Ureter (tissue), 1 donor: ENCODE measurements around the gene DST. TPM values are rescaled to one million over a fixed set of nuclear protein-coding genes. Genes with fewer than 3 reads are reported as not detected.

Source experiments
- DNase-seq: peaks from one replicate; pipeline ENCODE4 v3.0.0-alpha.2; 2020; ENCODE audit warnings: low spot score
- total RNA-seq: library from RNA; stranded (reverse); gene quantifications from one replicate; pipeline ENCODE4 v1.2.4, GENCODE V29; 2023
- donor health status: DM: yes; HTN: yes; CAD: no.

DST gene
- total RNA-seq, 1 donor from 2014 or later = 367 TPM

DNA sequence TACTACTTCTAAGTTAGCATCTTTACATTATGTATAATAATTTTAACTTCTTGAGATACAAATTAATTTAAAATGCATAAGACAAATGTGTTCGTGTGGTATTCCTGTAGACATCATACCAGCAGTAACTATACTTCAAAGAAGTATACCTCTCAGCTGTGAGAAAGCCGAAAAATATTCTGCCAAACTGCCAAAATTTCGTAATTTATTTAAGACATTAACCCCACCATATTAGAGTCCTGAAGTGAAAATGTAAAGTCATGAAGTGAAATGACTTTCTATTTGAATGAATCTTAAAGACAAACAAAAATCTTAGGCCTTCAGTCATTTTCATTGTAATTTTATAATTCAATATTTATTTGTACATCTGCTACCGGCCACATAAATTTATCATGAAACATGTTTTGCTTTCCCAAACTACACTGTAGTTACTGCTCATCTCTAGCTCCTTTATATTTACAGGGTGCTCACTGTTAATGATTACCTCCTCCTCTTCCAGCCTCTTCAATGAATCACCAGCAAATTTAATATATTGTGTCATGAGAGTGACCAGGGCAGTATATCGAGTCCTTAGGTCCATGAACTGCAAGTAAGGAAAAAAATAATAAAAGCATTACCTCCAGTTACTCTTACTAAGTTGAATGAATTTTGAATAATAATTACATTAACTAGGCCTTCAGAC lies 18.5 kb downstream of the DST start:
- no peak for DNase-seq

DNA sequence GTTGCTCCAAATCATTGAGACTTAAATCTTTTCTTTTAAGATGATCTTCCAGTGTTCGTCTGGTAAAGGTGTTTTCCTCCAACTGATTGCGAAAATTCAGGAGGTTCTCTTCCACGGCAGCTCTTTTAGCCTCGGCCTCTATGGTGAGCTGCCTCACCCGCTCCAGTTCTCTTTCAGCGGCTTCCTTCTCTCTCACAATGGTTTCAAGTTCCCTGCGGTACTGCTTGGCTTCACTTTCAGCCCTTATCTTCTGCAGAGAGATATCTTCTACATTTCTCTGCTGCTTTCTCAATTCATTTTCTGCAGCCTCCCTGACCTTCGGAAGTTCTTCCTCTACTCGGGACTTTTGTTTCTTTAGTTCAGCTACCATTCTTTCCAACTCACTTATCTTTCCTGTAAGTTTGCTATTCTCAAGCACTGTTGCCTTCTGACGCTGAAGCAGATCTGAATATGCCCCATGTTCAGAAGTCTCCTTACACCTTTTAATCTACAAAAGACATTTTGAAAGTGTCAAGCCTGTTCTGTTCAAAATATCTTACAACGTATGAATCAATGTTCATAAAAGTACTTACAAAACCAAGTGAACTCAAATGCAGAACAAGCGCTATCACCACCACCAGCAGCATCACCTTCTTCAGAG lies 22.3 kb downstream of the DST start:
- DNase-seq = no peak

DNA sequence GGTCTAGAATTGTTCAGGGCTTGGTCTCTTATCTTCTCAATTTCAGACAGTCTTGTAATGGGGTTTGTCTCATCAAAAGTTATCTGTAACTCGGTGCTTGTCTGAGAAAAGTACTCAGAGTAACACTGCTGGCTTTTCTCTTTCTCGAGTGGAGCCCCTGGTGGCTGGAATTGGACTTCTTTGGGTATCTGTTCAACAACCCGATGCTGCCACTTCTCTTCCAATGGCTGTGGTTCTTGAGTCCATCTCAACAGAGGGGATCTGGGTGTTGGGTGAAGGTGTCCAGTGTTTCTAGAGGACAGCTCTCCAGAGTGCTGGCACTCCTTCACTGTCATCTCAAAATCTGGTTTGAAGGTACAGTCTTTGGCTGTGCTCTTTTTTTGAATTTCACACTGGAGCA lies 24.6 kb downstream of the DST start:
- DNase-seq = no peak

DNA sequence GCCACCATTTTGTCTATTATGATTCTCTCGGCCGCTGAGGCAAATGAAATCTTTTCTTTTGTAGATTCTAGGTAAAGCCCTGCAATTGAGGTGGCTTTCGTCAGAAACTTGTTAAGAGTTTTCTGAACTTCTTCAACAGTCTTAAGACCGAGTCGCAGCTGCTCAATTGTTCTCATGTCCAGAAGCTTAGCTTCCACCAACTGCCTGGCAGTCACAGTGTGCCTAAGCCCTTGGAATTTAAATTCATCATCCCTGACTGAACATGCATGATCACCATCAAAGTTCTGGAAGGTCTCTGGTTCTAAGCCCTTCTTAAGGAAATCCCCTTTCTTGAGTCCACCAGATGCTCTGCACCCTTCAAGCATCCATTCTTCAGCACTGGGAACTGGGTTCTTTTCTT lies 25.7 kb downstream of the DST start:
- DNase-seq = no peak

DNA sequence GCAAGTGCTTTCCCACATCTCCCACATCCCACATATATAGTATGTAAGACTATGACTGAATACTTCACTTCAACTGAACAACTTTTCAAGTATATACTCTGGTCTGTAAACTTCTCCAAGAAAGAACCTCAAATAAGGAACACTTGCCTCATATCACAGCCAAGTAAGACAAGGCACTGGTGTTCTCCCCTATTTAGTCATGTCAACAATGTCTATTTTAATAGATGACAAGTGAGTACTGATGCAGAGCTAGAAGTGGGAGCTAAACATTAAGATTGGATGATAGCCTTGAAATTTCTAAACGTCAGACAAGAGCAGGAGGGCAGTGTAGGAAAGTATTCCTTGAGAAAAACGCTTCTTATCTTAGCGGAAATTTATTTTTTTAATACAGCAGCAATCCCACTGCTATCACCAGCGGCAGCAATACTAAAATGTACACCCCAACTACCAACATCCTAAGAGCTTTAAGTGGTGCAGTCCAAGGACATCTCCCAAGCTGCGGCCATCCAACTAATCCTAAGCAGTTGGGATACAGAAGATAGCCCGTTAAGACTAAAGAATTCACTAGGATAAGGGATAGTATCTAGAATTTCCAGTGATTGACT lies 29.3 kb downstream of the DST start:
- no peak for DNase-seq

DNA sequence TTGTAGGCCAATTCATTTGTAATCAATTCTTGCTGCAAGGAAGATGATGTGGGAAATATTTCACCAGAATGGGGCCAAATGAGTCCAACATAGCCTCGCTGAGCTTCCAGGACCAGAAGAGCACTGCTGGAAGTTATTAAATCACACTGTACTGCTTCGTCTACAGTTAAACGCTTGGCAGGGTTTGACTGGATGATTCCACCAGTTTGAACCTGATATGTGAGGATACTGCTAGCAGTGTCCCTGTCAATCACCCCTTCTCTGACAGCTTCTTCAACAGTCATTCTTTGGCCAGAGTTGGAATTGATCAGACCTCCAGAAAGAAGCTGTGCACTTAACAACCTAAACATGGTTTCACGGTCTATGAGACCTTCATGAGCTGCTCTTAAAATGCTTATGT lies 34.4 kb downstream of the DST start:
- no peak for DNase-seq

DNA sequence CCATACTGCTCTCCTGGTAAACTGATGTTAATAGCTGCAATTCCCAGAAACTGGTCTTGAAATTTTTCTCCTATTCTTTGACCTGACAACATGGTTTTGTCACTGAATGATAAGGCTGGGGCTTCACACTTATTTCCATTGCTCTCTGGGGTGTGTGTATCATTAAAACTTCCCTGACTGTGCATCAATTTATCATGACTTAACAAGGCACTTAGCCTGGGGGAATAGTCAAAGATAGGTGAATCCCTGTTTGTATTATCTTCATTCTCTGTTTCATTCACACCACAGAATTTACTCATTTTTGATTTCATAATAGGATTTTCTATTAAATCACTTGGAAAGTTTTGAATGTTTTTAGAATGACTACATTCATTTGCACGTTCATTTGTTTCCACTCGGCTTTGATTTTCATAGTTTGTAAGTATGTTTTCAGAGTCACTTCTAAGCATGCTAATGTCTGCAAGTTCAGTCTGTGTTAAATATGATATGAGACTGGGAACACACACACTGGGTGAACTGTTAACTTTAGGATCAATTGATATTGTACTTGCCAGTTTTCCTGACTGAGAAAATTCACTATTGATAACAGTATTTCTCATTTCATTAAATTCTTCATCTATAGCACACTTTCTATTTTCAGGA lies 35.5 kb downstream of the DST start:
- no peak for DNase-seq

DNA sequence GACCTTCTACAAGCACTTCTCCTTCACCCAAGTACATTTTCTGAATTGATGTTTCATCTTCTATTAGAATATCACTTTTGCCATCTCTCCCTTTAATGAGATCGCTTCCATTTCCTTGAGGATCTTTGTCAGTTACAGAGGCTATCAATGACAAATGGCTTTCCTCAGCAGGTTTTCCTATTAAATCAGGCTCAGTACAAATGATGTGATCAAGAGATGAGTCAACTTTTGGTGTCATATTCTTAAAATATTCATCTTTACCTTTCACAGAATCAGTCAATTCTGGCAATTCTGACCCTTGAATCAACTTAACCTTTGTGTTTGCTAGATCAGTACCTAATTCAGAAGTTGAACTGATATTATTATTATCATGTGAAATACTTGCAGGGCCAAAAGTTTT lies 37.3 kb downstream of the DST start:
- DNase-seq = no peak

DNA sequence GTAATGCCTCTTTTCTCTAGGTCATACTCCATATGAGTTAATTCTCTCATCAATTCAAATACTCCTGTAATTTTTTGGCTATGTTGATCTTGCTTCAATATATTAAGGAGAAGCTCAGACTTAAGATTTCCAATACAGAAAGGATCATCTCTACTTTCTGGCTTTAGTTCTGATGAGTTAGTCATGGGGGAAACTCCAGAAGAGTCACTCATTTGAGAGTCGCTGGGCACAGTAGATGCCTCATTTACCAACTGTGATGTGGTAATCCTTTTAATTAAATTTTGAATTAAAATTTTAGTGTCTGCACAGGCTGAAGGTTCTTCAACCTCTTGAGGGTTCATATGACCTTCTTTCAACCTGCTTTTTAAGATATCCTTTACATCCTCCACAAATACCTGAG lies 38.5 kb downstream of the DST start:
- no peak for DNase-seq

DNA sequence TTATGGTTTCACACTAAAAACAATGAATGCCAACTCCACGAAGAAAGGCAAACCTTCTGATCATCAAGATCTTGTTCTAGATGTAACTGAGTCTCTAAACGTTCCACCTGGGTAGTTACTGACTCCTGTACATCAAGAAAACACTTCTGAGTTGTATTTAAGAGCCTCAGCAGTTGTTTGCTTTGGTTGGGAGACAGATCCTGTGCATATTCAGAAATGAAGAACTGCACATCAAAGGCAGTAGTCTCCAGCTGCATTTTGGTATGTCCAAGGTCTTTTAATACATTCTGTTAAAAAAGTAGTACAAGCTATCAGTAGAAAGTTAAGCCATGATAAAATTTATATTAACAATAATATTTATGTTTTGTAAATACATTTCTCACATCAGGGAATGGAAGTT lies 41.3 kb downstream of the DST start:
- no peak for DNase-seq

DNA sequence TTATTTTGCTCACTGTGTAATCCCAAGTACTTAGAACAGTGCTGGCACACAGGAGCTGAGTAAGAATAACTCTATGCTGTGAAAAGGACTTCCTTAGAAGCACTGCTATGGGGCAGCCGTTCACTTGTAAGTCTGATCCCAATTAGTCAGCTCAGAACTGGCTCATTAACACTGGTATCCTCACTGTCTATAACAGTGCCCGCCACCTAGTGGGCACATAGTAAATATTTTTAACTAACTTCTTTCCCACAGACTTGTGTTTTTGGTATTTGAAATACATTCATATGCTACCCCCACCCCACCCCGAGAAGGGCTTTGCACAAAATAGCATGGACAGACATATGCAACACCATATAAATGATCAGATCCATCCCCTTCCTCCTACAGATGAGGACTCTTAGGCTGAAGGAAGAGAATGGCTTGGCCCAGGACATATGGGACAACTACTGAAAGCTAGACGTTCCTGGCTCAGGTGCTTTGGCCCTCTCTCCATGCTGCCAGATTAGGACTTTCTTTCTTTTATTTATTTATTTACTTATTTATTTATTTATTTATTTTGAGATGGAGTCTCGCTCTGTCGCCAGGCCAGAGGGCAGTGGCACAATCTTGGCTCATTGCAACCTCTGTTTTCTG lies 47.1 kb downstream of the DST start:
- no peak for DNase-seq

DNA sequence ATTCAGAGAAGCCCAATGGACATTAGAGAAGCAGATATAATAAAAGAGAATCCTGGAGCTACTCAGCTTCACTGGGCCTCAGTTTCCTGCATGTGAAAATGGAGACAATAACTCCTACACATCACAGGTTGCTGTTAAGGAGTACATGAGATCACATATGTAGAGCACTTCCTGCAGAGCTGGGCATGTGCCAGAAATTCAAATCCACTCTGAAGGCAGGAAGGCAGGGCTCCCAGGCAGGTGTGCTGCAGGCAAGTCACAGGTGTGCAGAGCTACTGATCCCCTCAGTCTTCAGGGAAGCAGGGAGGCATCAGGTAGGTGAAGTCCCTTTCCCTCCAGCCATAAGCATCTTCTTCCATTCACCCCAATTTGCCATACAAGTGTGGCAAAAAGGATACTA lies 48.0 kb downstream of the DST start:
- DNase-seq = no peak

DNA sequence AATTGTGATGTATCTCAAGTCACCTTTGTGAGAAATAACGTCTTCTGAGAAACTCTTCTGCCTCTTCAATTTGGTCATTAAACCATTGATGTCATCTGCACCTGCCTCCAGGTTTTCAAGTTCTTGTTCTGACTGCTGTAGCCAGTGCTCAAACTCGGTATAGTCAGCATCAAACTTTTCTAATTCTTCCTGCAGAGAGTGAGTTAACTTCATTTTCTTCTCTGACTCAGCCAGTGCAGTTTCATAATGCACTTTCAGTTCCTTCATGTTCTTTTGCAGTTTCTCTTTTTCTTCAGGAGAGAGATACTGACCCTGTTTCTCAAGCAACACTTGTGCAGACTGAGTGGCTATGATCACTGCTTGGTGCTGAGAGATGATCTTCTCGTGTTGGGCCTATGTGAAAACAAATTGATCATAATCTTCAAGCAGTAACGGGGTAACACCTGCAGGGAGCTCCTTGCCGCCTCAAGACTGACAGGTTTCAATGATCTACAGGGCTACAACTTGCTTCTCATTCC lies 48.8 kb downstream of the DST start:
- DNase-seq = no peak

DNA sequence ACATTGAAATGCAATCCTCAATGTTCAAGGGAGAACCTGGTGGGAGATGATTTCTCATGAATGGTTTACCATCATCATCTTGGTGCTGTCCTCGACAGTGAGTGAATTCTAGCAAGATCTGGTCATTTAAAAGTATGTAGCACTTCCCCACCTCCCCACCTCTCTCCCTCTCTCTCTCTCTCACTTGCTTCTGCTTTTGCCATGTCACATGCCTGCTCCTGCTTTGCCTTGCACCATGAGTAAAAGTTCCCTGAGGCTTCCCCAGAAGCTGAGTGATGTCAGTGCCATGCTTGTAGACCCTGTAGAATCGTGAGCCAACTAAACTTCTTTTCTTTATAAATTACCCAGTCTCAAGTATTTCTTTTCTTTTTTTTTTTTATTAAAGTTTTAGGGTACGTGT lies 60.5 kb downstream of the DST start:
- no peak for DNase-seq

DNA sequence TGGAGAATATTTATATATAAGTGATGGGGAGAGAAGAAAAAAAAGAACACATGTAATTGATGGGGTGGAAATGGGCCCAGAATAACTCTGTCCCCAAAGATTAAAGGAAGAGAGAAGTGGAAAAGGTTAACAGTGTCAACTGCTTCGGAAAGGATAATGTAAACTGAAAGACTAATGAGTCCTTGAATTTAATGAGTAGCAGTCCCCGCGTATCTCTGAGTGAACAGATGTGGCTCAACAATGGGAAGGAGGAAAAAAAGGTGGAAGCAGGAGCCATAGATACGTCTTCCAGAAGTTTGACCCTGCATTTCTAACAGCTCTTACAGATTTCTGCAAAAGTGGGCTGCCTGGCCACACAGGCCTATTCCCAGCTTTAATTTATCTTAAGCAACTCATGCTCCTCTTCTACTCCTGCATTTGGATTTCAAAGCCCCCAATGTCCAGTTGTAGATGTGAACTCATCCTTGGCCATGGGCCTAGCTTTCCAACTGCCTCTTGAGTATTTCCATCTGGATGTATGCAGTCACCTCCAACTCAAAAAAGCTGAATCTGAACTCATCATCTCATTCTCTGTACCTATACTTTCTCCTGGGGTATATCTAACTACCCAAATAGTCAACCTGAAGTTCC lies 61.3 kb downstream of the DST start:
- no peak for DNase-seq

DNA sequence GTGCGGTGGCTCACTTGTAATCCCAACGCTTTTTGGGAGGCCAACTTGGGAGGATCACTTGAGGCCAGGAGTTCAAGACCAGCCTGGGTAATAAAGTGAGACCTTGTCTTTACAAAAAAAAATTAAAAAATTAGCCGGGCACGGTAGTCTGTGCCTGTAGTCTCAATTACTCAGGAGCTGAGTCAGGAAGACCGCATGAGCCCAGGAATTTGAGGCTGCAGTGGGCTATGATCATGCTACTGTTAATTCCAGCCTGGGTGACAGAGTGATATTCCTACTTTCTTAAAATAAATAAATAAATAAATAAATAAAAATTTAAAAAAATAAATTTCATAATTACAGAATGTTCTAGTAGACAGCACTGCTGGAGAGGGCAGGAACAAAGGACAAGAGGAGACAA lies 62.4 kb downstream of the DST start:
- no peak for DNase-seq

DNA sequence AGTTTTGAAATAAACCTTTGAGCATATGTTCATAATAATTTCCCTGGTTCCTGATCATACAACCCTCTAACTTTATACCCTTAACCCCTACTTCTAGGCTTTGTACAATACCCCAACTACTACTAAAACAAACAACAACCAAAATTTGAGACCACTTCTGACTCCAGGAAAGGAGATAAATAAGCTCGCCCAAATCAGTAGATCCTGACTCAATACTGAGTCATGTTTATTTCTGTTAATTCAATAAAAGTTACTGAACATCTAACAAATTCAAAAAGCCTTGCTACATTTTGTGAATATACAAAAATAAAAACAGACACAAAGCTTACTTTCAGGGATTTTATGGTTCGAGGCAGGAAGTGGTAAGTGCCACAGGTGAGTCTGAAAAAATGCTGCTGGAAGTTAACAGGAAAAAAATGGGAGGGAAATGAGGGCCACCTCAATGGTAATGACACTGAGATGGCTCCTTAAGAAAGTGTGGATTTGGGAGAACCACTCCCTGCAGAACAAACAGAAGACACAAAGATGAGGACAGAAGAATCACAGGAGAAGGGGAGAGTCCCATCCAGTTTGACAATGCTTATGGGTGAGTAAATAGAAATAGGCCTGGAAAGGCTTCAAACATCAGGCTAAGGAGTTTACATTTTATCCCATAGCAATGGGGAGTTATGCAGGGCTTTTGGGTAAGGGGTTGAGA lies 63.4 kb downstream of the DST start:
- no peak for DNase-seq

DNA sequence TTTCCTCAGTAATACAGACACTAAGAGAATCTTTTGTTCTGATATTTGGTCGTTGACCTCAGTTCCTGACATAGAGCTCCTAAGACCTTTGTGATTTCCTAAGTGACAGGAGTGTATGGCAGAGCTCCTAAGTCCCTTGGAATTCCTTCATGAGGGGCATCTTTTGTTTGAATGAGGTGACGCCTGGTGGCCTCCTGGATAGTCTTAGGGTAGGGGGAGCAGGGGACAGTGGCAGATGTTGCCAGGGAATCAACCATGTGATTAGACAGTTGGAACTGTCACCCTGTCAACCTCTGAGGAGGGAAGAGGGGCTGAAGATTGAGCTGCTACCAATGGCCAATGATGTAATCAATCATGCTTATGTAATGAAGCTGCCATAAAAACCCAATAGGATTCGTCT lies 67.0 kb downstream of the DST start:
- no peak for DNase-seq

DNA sequence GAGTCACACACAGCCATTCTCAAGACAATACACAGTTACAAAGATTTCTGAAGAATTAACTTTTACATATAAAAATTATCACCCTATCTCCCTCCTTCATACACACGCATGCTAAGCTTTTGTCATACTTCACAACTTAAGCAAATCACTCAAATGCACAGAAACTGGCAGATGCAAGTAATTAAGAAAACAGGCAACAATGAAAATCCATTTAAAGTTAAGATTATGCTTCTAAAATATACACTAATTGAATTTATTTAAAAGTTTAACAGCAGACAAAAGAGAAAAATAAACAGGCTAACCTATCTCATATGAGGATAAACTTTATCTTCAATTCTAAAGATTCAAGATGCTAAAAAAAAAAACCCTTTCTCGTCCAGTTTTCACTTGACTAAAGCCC lies 68.4 kb downstream of the DST start:
- no peak for DNase-seq

DNA sequence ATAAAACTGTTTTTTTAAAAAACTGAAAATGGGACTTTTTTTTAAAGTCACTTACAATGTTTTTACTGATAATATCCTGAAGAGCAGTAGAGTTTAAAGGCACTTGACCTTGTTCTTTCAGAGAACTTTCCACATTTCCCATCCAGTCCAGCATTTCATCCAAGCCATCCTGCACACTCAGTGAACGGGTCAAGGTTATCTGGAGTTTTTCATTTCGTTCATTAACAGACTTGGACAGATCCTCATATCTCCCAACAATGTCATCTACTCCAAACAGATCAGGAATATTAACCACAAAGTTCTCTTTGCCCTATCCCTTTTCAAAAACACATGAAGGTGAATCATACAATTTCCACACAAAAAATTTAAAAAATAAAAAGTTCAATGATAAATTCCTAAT lies 69.1 kb downstream of the DST start:
- DNase-seq = no peak

DNA sequence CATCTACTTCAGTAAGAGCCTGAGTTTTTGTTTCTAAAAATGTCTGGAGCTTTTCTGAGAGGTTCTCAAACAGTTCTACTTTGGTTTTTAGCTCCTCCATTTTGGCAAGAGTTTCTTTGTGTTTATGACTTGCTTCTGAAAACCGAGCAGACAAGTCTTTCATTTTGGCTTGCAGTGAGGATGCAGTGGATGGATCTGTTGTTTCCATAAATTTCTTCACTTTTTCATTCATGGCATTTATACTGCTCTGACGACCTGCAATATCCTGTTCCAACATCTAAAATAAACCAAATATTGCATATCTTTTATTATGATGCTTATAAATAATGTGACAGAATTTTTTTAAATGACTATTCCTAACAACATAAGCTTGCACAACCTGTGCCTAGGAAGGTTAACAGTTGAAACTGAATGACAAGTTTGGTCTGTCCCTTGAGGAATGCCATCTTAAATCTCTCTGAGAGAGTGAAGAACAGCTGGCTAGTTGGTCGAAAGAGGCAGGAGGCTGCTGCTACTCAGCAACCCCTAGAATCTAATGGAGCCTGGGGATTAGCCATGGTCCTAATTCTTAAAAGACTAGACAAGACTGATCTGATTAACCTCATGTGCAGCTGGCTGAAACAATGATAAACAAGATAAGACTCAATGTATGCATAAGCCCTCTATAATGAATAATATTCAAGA lies 69.8 kb downstream of the DST start:
- DNase-seq = no peak
